ENCODE measurements around the gene FADS1. TPM values are rescaled to one million over a fixed set of nuclear protein-coding genes. Genes with fewer than 3 reads are reported as not detected.
A peak's percentile ranks its signal among the peaks of the same experiment; 100 is the strongest.

FADS1 gene
- total RNA-seq, 4 donors from 2014 or later = 25.4 to 209 (median 62.5) TPM

DNA sequence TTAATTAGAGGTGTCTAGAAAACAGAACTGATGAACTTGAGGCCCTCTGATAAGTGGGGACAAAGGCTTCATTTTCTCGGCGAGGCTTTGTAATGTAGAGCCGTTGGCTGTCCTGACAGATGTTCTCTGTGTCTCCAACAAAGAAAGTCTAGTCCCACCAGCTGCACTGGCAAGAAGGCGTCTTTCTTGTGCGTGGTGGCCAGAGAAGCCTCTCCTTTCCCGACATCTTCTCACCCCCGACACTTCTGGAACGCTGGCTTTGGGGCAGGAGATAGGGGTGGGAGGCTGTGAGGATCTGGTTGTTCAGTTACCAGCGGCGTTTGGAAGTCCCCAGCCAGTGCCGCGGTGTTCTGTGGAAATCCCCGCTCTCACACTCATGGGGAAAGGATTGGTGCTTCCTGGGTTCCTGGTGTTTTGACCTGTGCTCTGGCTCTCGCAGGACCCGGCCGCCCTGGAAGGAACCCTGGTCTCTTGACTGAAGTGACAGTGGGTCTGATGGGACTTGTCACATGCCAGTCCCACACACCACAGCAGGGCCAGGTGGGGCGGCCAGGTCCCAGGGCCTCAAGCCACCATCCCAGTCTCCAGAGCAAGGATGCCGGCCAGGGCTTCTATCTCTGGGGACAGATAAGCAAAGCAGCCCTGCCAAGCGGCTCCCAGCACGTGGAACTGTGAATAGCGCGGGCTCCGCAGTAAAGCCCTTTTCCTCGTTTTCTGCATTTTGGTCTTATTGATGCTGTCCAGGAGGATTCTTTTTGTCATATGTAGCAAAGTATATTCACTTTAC is 34.5 kb upstream of the FADS1 start:
- Histone ChIP-seq H3K36me3 (no peaks in the 10 kb centered on the region), H3K9me3 (no peaks in the 10 kb centered on the region), H3K27me3 (peaks cover 0 to 8% (median 2%) of the 10 kb centered on the region in 3 donors), H3K27ac (peak overlapping the region; percentile 30 to 63 (median 44)), H3K4me3 (no peak overlapping the region), H3K4me1 (peaks cover 0 to 5% of the 10 kb centered on the region in 2 donors)
- DNase-seq (no peak), ATAC-seq (peak in 1 of 2 donors; percentile 20)
- TF ChIP-seq CTCF (IDR thresholded peaks at IDR 0.05 in 4 of 5, conservative IDR thresholded peaks at IDR 0.05 in 1 of 5) (no peak), POLR2A (IDR thresholded peaks at IDR 0.05) (no peak)
- in situ Hi-C loops (cut with MboI; ENCODE audit: low sequenced_read_pairs in 4 of 4) = no loop called here
- intact Hi-C loops (cut with DNase I; ENCODE audit: low total_unique reads) = no loop called here

- Histone ChIP-seq H3K4me1 (peaks cover 0 to 5% of the 10 kb centered on the region in 2 donors), H3K27me3 (peaks cover 0 to 8% (median 2%) of the 10 kb centered on the region in 3 donors), H3K9me3 (no peaks in the 10 kb centered on the region), H3K36me3 (no peaks in the 10 kb centered on the region), H3K4me3 (no peak overlapping the region), H3K27ac (peak overlapping the region; percentile 30 to 63 (median 44))
- ATAC-seq (no peak), DNase-seq (no peak)
- intact Hi-C loops (cut with DNase I; ENCODE audit: low total_unique reads) (no loop called here), in situ Hi-C loops (cut with MboI; ENCODE audit: low sequenced_read_pairs in 4 of 4) (no loop called here)
- TF ChIP-seq POLR2A (IDR thresholded peaks at IDR 0.05) (no peak), CTCF (IDR thresholded peaks at IDR 0.05 in 4 of 5, conservative IDR thresholded peaks at IDR 0.05 in 1 of 5) (no peak)
Observed at GRCh38 chr11:61850687-61851086, 33.9 kb upstream of the FADS1 start.

DNA sequence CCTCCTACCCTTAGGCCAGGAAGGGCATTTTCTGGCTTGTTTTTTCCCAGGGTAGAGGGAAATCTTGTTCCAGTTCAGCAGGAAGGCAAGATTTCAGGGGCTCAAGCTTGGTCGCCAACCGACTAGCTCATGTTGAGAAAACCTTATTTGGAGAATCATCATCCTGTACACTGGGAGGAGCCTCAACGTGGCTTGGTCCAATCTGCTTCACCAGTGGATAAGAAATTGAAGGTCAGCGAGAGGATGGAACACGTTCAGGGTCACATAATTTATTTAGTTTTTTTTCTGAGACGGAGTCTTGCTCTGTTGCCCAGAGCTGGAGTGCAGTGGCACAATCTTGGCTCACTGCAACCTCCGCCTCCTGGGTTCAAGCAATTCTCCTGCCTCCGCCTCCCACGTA is 31.8 kb upstream of the FADS1 start:
- ATAC-seq (no peak), DNase-seq (no peak)
- in situ Hi-C loops (cut with MboI; ENCODE audit: low sequenced_read_pairs in 4 of 4) = no loop called here
- Histone ChIP-seq H3K27me3 (peaks cover 0 to 8% (median 2%) of the 10 kb centered on the region in 3 donors), H3K27ac (no peak overlapping the region), H3K4me3 (no peak overlapping the region), H3K9me3 (no peaks in the 10 kb centered on the region), H3K36me3 (no peaks in the 10 kb centered on the region), H3K4me1 (peaks cover 0 to 5% of the 10 kb centered on the region in 2 donors)
- intact Hi-C loops (cut with DNase I; ENCODE audit: low total_unique reads) = no loop called here
- no peak for TF ChIP-seq POLR2A (IDR thresholded peaks at IDR 0.05)
- TF ChIP-seq CTCF (IDR thresholded peaks at IDR 0.05 in 4 of 5, conservative IDR thresholded peaks at IDR 0.05 in 1 of 5) = no peak

GRCh38 chr11:61847914-61848581 is 31.2 kb upstream of the FADS1 start:
- intact Hi-C loops (cut with DNase I; ENCODE audit: low total_unique reads) (no loop called here), in situ Hi-C loops (cut with MboI; ENCODE audit: low sequenced_read_pairs in 4 of 4) (no loop called here)
- Histone ChIP-seq H3K9me3 (no peaks in the 10 kb centered on the region), H3K27ac (no peak overlapping the region), H3K4me1 (peaks cover 0 to 5% of the 10 kb centered on the region in 2 donors), H3K27me3 (peaks cover 0 to 8% (median 2%) of the 10 kb centered on the region in 3 donors), H3K36me3 (no peaks in the 10 kb centered on the region), H3K4me3 (no peak overlapping the region)
- TF ChIP-seq CTCF (IDR thresholded peaks at IDR 0.05 in 4 of 5, conservative IDR thresholded peaks at IDR 0.05 in 1 of 5) (no peak), POLR2A (IDR thresholded peaks at IDR 0.05) (no peak)
- no peak for DNase-seq
- ATAC-seq = no peak

Measured in gastrocnemius medialis (tissue), 4 donors.